GM18858 (cell line): ENCODE measurements around the gene SND1.

Experiments
- ATAC-seq: cut with Tn5 transposase; IDR thresholded peaks from one replicate; pipeline ENCODE4 v1.9.1; 2021; ENCODE audit not compliant: unreplicated experiment

Gene SND1

GRCh38 chr7:128121711-128122530, 469.9 kb downstream of the SND1 start:
- ATAC-seq, result no peak

GRCh38 chr7:128122576-128123290, 470.7 kb downstream of the SND1 start:
- ATAC-seq, result no peak

- ATAC-seq, result no peak
These were observed 471.5 kb downstream of the SND1 start for GRCh38 chr7:128123291-128124037.

GRCh38 chr7:128124786-128125185, 472.8 kb downstream of the SND1 start:
- no peak for ATAC-seq

- ATAC-seq, result no peak
These were observed 473.8 kb downstream of the SND1 start for GRCh38 chr7:128125816-128126215.

- no peak for ATAC-seq
These were observed 476.4 kb downstream of the SND1 start for GRCh38 chr7:128128401-128128800.

- no peak for ATAC-seq
These were observed 477.4 kb downstream of the SND1 start for GRCh38 chr7:128129224-128129864.

- no peak for ATAC-seq
These were observed 479.1 kb downstream of the SND1 start for GRCh38 chr7:128131115-128131514.

- ATAC-seq, result no peak
These were observed 479.7 kb downstream of the SND1 start for GRCh38 chr7:128131731-128132130.

- no peak for ATAC-seq
These were observed 480.6 kb downstream of the SND1 start for GRCh38 chr7:128132426-128133069.

GRCh38 chr7:128135159-128135514, 483.1 kb downstream of the SND1 start:
- no peak for ATAC-seq

- ATAC-seq, result peak; percentile 85
These were observed 483.7 kb downstream of the SND1 start for GRCh38 chr7:128135515-128136214.

- no peak for ATAC-seq
These were observed 484.2 kb downstream of the SND1 start for GRCh38 chr7:128136215-128136597.

- no peak for ATAC-seq
These were observed 485.2 kb downstream of the SND1 start for GRCh38 chr7:128137181-128137580.

GRCh38 chr7:128139406-128139805, 487.4 kb downstream of the SND1 start:
- ATAC-seq, result no peak

GRCh38 chr7:128141683-128142195, 489.7 kb downstream of the SND1 start:
- ATAC-seq, result no peak
